NCI-H2196 (cell line): ENCODE results near the gene TEX13A.
"Not testable (repeated sequence)": the region's sequence is repeated elsewhere in the genome, so short reads cannot be mapped to it uniquely, and the experiment has no call there.

Experiments used
- DNase-seq: peaks from one replicate; lab custom pipeline; 2025; ENCODE audit not compliant: unreplicated experiment; lab: John Stamatoyannopoulos, UW

Gene TEX13A

GRCh38 chrX:105220636-105221035 is at the start of gene TEX13A:
Gene TEX13A, minus strand, starts transcription at chrX:105220694. Its CDS starts 297 bp downstream, at chrX:105220397.
- DNase-seq, result no peak

GRCh38 chrX:105269386-105269785 is 48.9 kb upstream of the TEX13A start:
- no peak for DNase-seq

GRCh38 chrX:105267167-105267566 is 46.7 kb upstream of the TEX13A start:
- no peak for DNase-seq

GRCh38 chrX:105266456-105266855 is 46.0 kb upstream of the TEX13A start:
- DNase-seq, result no peak

GRCh38 chrX:105265093-105265492 is 44.6 kb upstream of the TEX13A start:
- no peak for DNase-seq

GRCh38 chrX:105263801-105264200 is 43.3 kb upstream of the TEX13A start:
- DNase-seq, result no peak

GRCh38 chrX:105263171-105263570 is 42.7 kb upstream of the TEX13A start:
- DNase-seq, result no peak

GRCh38 chrX:105260291-105261043 is 40.0 kb upstream of the TEX13A start:
- DNase-seq, result no peak

GRCh38 chrX:105241056-105241455 is 20.6 kb upstream of the TEX13A start:
- no peak for DNase-seq

GRCh38 chrX:105237407-105237806 is 16.9 kb upstream of the TEX13A start:
- not testable (repeated sequence) for DNase-seq

GRCh38 chrX:105229146-105229545 is 8.7 kb upstream of the TEX13A start:
- DNase-seq, result no peak

GRCh38 chrX:105228602-105229001 is 8.1 kb upstream of the TEX13A start:
- no peak for DNase-seq

- no peak for DNase-seq
These were observed 6.0 kb upstream of the TEX13A start for GRCh38 chrX:105226499-105226898.

- DNase-seq, result no peak
These were observed 880 bp upstream of the TEX13A start for GRCh38 chrX:105221374-105221773.

- DNase-seq, result no peak
These were observed 766 bp downstream of the TEX13A start for GRCh38 chrX:105219454-105220401.

- no peak for DNase-seq
These were observed 9.4 kb downstream of the TEX13A start for GRCh38 chrX:105211066-105211575.

- DNase-seq, result no peak
These were observed 10.2 kb downstream of the TEX13A start for GRCh38 chrX:105210258-105210657.

- DNase-seq, result no peak
These were observed 11.1 kb downstream of the TEX13A start for GRCh38 chrX:105209406-105209805.

GRCh38 chrX:105191878-105192277 is 28.6 kb downstream of the TEX13A start:
- DNase-seq, result no peak

GRCh38 chrX:105190252-105190853 is 30.1 kb downstream of the TEX13A start:
- DNase-seq, result no peak

GRCh38 chrX:105189093-105189492 is 31.4 kb downstream of the TEX13A start:
- DNase-seq, result no peak
